GM21723 (cell line): ENCODE data around the gene ASB13.

Experiments
- ATAC-seq: cut with Tn5 transposase; IDR thresholded peaks from one replicate; pipeline ENCODE4 v1.9.1; 2021; ENCODE audit warnings: mild to moderate bottlenecking, moderate library complexity; ENCODE audit not compliant: unreplicated experiment

ASB13 gene

DNA sequence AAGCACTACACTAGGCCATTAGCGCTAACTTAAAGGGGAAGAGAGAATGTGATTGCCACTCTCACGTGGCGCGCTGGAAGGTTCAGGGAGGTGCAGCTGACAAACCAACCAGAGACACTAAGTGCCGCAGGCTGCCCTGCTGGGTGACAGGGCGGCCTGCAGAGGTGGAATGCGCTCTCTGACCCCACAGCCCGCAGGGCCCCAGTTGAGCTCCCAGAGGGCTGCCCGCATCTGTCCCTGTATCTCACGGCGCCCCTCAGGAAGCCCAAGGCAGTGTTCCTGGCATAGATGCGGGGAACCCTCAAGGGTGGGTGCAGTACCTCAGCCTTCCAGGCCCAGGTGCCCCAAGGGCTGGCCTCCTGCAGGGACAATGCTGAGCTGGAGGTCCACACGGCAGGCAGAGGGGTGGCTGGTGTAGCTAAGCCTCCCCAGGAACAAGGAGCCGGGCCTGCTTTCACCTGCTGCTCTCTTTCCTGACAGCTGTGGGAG is 75.0 kb downstream of the ASB13 start:
- ATAC-seq = no peak

DNA sequence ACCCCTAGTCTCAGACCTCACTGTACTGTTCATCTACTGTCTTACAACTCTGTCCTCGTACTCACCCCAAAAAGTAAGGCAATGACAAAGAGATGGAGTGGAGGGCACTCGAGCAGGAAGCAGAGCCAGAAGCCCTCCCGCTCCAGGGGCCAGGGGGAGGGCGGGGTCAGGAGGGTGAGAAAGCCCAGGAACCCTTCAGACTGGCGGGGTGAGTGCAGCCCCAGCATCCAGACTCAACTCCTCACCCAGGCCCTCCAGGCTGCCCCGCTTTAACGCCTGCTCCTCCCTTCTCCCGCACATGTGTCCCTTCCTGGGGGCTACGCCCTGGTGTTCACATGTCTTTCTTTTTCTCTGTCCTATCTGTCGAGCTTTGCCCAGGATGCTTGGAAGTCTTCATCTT is 75.6 kb downstream of the ASB13 start:
- ATAC-seq = no peak

DNA sequence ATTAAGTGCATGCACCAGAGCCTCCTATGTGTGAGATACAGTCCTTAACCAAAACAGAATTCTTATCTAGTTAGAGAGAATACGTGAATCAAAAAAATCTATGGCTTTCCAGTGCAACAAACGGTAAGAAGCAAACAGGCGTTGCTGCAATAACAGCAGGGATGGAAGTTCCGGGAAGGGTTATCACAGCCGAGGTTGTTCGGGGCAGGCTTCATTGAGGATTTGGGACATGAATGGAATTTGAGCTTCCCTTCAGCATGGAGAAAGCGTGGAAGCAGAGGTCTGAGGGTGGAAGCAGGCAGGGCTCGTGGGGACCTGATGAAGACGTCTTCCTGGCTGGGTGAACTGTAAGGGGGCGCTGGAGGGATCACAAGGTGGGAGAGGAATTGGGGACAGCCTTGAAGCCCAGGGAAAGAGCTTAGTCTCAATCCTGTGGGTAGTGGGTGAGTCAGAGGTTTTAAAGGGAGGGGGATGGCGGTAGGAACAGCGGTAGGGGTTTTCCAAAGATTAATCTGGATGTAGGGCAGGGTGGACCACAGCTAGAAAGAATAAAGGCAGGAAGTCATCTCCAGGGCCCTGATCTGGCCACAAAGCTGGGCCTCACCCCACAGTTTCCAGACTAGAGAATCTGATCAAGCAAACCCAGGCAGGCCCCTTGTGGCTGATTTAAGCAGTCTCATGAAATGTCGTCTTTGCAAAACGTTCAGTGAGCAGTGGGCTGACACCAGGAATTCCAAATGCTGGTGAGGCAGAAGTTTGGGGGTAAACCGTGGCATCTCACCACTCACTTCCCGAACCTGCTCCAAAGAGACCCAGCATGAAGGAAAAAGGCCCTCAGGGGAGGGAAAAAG is 76.5 kb downstream of the ASB13 start:
- no peak for ATAC-seq

DNA sequence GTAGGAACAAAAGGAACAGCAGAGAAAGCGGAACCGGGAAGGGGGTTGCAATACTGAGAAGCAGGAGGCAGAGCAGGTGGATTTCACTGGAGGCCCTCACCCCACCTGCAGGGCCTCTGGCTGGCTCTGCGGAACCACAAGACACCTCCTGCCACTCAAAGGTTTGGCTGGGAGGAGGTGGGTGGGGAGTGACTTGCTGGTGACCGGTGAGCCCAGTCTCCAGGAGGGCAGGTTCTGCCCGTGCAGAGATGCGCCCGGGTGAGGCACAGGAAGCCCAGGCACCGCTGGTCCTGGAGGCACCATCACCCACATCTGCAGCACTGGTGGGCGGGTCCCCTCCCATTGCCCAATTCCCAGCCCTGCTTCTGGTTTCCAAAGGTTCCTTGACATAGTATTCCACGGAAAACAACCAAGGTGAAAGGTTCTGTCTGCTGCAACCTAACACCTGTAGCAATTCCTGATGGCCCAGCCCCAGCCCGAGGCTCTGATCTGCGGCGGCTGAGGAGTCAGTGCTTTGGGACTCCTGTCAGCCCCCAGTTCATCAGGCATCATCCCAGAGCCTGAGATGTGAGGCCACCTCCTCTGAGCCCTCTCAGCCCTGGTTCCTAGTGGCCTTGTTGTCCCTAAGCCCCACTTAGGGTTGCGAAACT is 77.3 kb downstream of the ASB13 start:
- ATAC-seq = no peak
